HepG2 (cell line): ENCODE data around the gene BCL2L2. TPM values are rescaled to one million over a fixed set of nuclear protein-coding genes. Genes with fewer than 3 reads are reported as not detected.
A peak's percentile ranks its signal among the peaks of the same experiment; 100 is the strongest.

Experiments used
- ERF ChIP-seq: IDR thresholded peaks from 2 replicates; pipeline ENCODE4 v1.6.1; 2018; ENCODE audit warnings: missing biosample characterization, missing genetic modification reagents
- FOSL1 ChIP-seq: sonication (generic); formaldehyde crosslinking; IDR thresholded peaks from 2 replicates; pipeline ENCODE4 v1.9.0; 2021; ENCODE audit warnings: missing genetic modification reagents, borderline replicate concordance
- JUN ChIP-seq: sonication (generic); formaldehyde crosslinking; IDR thresholded peaks from 2 replicates; pipeline ENCODE4 v1.4.0; 2020; ENCODE audit warnings: mild to moderate bottlenecking, missing genetic modification reagents
- KLF9 ChIP-seq: IDR thresholded peaks from 2 replicates; pipeline ENCODE4 v1.6.1; 2016; ENCODE audit warnings: low read depth
- MIER3 ChIP-seq: IDR thresholded peaks from 2 replicates; pipeline ENCODE4 v1.6.1; 2016; ENCODE audit warnings: missing compliant biosample characterization, borderline replicate concordance
- NONO ChIP-seq, 2 experiments: fragments of 450-650 bp in 1 of 2; sonication (generic) in 1 of 2; formaldehyde crosslinking in 1 of 2; IDR thresholded peaks in 1 of 2; conservative IDR thresholded peaks in 1 of 2; 2 replicates each; pipeline versions ENCODE4 v1.6.1 to v1.8.0; 2017 to 2022; ENCODE audit warnings: mild to moderate bottlenecking in 1 of 2, missing genetic modification reagents in 1 of 2, moderate library complexity in 1 of 2
- PAWR ChIP-seq: sonication (generic); formaldehyde crosslinking; IDR thresholded peaks from 2 replicates; pipeline ENCODE4 v1.4.0; 2020; ENCODE audit warnings: missing genetic modification reagents, mild to moderate bottlenecking, borderline replicate concordance
- PHF21A ChIP-seq: sonication (generic); formaldehyde crosslinking; IDR thresholded peaks from 2 replicates; pipeline ENCODE4 v1.5.0; 2020; ENCODE audit warnings: mild to moderate bottlenecking, missing genetic modification reagents
- SIX1 ChIP-seq: sonication (generic); formaldehyde crosslinking; IDR thresholded peaks from 2 replicates; pipeline ENCODE4 v1.4.0; 2020; ENCODE audit warnings: missing genetic modification reagents, borderline replicate concordance
- SPEN ChIP-seq: sonication (generic); formaldehyde crosslinking; IDR thresholded peaks from 2 replicates; pipeline ENCODE4 v1.5.1; 2020; ENCODE audit warnings: low read depth, mild to moderate bottlenecking, missing genetic modification reagents
- THYN1 ChIP-seq: sonication (generic); formaldehyde crosslinking; IDR thresholded peaks from 2 replicates; pipeline ENCODE4 v1.8.1; 2023; ENCODE audit warnings: low read depth, mild to moderate bottlenecking, moderate library complexity, missing genetic modification reagents, borderline replicate concordance
- ZBTB8A ChIP-seq: sonication (generic); formaldehyde crosslinking; IDR thresholded peaks from 2 replicates; pipeline ENCODE4 v1.4.0; 2020; ENCODE audit warnings: mild to moderate bottlenecking, low read depth, missing genetic modification reagents, borderline replicate concordance
- ZNF230 ChIP-seq: sonication (generic); formaldehyde crosslinking; IDR thresholded peaks from 2 replicates; pipeline ENCODE4 v1.4.0; 2020; ENCODE audit warnings: mild to moderate bottlenecking, missing genetic modification reagents
- polyA plus RNA-seq, 8 experiments: library from polyadenylated mRNA; depleted of rRNA in 3 of 8; stranded (reverse) in 7 of 8; unstranded in 1 of 8; fragments of >200 nt; fragmentation: Illumina TruSeq in 4 of 8; extraction: Trizol in 4 of 8; gene quantifications; 2 replicates each; pipeline versions ENCODE4 v1.2.1 to v1.2.3, GENCODE V29; 2011 to 2016; ENCODE audit warnings: low read depth in 4 of 8, missing spikeins in 1 of 8, mixed read lengths in 1 of 8; ENCODE audit not compliant: insufficient read depth in 1 of 8
- total RNA-seq, 5 experiments: library from RNA; depleted of rRNA; stranded (reverse); fragments of >200 nt; fragmentation: Illumina TruSeq; extraction: Trizol; gene quantifications; 2 replicates each; pipeline ENCODE4 v1.2.3, GENCODE V29; 2016; ENCODE audit warnings: low read depth in 1 of 5
- TF ChIP-seq, protein P1 (sequence below): sonication (generic); formaldehyde crosslinking; IDR thresholded peaks from 2 replicates; pipeline ENCODE4 v1.5.1; 2020; ENCODE audit warnings: mild to moderate bottlenecking, missing genetic modification reagents, borderline replicate concordance
- TF ChIP-seq, protein P2 (sequence below): sonication (generic); formaldehyde crosslinking; IDR thresholded peaks from 2 replicates; pipeline ENCODE4 v1.9.0; 2022; ENCODE audit warnings: low read depth, missing genetic modification reagents
- TF ChIP-seq, protein P3 (sequence below): sonication (generic); formaldehyde crosslinking; conservative IDR thresholded peaks from 2 replicates; pipeline ENCODE4 v1.4.0; 2020; ENCODE audit warnings: missing genetic modification reagents
- TF ChIP-seq, protein P4 (sequence below): sonication (generic); formaldehyde crosslinking; IDR thresholded peaks from 2 replicates; pipeline ENCODE4 v1.4.0; 2020; ENCODE audit warnings: missing genetic modification reagents

BCL2L2 gene
- total and polyA plus RNA-seq, 2 of the 13 experiments (the other 11 are each of a cell fraction or from before 2014, with no cell fraction given): 28.1 to 49.8 TPM

DNA sequence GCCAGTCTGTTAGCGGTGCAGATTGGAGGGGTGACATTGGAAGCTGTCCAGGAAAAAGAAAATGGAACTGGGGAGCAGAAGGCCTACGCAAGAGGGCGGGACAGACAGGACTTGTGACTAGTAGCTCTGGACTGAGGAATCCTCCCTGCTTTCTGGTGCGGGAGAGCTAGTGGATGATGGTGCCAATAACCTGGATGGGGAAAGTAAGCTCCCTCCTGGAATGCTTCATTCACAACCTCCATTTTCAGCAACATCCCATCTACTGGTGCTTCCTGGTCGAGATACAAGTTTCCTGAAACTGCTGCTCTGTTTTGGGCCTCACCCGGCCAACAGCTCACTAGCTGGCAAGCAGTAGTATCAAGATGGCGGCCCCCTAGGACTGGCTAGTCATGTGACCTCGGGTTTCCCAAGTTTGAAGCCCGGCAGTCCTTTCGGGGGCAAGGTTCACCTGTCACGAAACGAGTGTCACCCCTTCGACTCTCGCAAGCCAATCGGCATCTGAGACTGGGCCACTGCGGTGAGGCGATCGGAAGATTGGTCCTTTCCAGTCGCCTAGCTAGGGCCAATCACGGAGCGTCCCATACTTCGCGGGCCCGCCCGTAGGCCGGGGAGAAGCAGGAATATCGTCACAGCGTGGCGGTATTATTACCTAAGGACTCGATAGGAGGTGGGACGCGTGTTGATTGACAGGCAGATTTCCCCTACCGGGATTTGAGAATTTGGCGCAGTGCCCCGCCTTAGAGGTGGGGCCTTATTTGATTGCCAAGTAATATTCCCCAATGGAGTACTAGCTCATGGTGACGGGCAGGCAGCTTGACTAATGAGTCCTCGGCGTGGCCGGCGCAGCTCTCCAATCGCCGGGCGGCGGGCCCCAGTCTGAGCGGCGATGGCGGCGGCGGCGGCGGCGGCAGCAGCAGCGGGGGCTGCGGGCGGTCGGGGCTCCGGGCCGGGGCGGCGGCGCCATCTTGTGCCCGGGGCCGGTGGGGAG lies 14.2 kb downstream of the BCL2L2 start, which contains the start of gene PABPN1 (continued):
- TF ChIP-seq, protein P1, sequence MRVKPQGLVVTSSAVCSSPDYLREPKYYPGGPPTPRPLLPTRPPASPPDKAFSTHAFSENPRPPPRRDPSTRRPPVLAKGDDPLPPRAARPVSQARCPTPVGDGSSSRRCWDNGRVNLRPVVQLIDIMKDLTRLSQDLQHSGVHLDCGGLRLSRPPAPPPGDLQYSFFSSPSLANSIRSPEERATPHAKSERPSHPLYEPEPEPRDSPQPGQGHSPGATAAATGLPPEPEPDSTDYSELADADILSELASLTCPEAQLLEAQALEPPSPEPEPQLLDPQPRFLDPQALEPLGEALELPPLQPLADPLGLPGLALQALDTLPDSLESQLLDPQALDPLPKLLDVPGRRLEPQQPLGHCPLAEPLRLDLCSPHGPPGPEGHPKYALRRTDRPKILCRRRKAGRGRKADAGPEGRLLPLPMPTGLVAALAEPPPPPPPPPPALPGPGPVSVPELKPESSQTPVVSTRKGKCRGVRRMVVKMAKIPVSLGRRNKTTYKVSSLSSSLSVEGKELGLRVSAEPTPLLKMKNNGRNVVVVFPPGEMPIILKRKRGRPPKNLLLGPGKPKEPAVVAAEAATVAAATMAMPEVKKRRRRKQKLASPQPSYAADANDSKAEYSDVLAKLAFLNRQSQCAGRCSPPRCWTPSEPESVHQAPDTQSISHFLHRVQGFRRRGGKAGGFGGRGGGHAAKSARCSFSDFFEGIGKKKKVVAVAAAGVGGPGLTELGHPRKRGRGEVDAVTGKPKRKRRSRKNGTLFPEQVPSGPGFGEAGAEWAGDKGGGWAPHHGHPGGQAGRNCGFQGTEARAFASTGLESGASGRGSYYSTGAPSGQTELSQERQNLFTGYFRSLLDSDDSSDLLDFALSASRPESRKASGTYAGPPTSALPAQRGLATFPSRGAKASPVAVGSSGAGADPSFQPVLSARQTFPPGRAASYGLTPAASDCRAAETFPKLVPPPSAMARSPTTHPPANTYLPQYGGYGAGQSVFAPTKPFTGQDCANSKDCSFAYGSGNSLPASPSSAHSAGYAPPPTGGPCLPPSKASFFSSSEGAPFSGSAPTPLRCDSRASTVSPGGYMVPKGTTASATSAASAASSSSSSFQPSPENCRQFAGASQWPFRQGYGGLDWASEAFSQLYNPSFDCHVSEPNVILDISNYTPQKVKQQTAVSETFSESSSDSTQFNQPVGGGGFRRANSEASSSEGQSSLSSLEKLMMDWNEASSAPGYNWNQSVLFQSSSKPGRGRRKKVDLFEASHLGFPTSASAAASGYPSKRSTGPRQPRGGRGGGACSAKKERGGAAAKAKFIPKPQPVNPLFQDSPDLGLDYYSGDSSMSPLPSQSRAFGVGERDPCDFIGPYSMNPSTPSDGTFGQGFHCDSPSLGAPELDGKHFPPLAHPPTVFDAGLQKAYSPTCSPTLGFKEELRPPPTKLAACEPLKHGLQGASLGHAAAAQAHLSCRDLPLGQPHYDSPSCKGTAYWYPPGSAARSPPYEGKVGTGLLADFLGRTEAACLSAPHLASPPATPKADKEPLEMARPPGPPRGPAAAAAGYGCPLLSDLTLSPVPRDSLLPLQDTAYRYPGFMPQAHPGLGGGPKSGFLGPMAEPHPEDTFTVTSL: peak; percentile 65; the same call in 1 of the 2 replicates
- TF ChIP-seq THYN1 (CRISPR knock-in tag) (no peak), JUN (CRISPR knock-in tag) (peak; percentile 43), MIER3 (CRISPR knock-in tag) (peak; percentile 99), KLF9 (CRISPR knock-in tag) (peak; percentile 97; the same call in 1 of the 2 replicates), SPEN (CRISPR knock-in tag) (peak; percentile 100), ZBTB8A (CRISPR knock-in tag) (peak; percentile 37; the same call in 1 of the 2 replicates), ERF (CRISPR knock-in tag) (peak; percentile 98), SIX1 (CRISPR knock-in tag) (peak; percentile 70; the same call in 1 of the 2 replicates), NONO (IDR thresholded peaks at IDR 0.05) (no peak), NONO (CRISPR knock-in tag; conservative IDR thresholded peaks at IDR 0.05) (peak; percentile 99), PHF21A (CRISPR knock-in tag) (no peak), ZNF230 (CRISPR knock-in tag) (peak; percentile 99; the same call in 1 of the 2 replicates), FOSL1 (CRISPR knock-in tag) (peak; percentile 25; the same call in 1 of the 2 replicates), PAWR (peak; percentile 80)
- TF ChIP-seq, protein P2, sequence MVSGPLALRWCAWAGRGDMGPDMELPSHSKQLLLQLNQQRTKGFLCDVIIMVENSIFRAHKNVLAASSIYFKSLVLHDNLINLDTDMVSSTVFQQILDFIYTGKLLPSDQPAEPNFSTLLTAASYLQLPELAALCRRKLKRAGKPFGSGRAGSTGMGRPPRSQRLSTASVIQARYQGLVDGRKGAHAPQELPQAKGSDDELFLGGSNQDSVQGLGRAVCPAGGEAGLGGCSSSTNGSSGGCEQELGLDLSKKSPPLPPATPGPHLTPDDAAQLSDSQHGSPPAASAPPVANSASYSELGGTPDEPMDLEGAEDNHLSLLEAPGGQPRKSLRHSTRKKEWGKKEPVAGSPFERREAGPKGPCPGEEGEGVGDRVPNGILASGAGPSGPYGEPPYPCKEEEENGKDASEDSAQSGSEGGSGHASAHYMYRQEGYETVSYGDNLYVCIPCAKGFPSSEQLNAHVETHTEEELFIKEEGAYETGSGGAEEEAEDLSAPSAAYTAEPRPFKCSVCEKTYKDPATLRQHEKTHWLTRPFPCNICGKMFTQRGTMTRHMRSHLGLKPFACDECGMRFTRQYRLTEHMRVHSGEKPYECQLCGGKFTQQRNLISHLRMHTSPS (CRISPR knock-in tag): peak; percentile 66; the same call in 1 of the 2 replicates
- TF ChIP-seq, protein P3, sequence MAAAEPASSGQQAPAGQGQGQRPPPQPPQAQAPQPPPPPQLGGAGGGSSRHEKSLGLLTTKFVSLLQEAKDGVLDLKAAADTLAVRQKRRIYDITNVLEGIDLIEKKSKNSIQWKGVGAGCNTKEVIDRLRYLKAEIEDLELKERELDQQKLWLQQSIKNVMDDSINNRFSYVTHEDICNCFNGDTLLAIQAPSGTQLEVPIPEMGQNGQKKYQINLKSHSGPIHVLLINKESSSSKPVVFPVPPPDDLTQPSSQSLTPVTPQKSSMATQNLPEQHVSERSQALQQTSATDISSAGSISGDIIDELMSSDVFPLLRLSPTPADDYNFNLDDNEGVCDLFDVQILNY (CRISPR knock-in tag): peak; percentile 82; the same call in 1 of the 2 replicates
- TF ChIP-seq, protein P4, sequence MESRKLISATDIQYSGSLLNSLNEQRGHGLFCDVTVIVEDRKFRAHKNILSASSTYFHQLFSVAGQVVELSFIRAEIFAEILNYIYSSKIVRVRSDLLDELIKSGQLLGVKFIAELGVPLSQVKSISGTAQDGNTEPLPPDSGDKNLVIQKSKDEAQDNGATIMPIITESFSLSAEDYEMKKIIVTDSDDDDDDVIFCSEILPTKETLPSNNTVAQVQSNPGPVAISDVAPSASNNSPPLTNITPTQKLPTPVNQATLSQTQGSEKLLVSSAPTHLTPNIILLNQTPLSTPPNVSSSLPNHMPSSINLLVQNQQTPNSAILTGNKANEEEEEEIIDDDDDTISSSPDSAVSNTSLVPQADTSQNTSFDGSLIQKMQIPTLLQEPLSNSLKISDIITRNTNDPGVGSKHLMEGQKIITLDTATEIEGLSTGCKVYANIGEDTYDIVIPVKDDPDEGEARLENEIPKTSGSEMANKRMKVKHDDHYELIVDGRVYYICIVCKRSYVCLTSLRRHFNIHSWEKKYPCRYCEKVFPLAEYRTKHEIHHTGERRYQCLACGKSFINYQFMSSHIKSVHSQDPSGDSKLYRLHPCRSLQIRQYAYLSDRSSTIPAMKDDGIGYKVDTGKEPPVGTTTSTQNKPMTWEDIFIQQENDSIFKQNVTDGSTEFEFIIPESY: peak; percentile 54; the same call in 1 of the 2 replicates
